Neural progenitor cell (in vitro differentiated cells): ENCODE measurements around the gene ADCY2.

Experiments
- EZH2phosphoT487 ChIP-seq: fragments of 200-600 bp; sonication (generic); IDR thresholded peaks from 2 replicates; pipeline ENCODE4 v1.6.1; 2017; ENCODE audit warnings: antibody characterized with exemption
- TF ChIP-seq, protein P1 (sequence below): fragments of 200-600 bp; sonication (generic); IDR thresholded peaks from 2 replicates; pipeline ENCODE4 v1.5.1; 2017; ENCODE audit warnings: antibody characterized with exemption, mild to moderate bottlenecking

DNA sequence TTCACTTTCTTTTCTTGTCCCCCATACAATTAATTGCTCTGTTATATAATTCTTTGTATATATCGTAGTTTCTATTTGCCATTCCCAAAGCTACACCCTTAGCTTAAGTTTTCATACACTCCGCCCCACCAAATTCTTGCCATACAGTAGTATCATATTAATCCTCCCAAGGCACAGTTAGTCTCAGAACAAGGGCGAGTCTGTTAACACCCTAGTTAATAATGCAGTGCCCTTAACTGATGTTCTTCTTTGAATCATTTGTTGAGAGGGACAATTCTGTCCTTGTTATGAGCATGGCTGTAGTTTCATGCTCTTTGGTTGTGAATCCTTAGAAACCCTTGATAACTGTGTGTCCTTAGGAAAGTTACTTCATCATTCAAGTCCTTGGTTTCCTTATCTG is 248.8 kb downstream of the ADCY2 start:
- TF ChIP-seq, protein P1, sequence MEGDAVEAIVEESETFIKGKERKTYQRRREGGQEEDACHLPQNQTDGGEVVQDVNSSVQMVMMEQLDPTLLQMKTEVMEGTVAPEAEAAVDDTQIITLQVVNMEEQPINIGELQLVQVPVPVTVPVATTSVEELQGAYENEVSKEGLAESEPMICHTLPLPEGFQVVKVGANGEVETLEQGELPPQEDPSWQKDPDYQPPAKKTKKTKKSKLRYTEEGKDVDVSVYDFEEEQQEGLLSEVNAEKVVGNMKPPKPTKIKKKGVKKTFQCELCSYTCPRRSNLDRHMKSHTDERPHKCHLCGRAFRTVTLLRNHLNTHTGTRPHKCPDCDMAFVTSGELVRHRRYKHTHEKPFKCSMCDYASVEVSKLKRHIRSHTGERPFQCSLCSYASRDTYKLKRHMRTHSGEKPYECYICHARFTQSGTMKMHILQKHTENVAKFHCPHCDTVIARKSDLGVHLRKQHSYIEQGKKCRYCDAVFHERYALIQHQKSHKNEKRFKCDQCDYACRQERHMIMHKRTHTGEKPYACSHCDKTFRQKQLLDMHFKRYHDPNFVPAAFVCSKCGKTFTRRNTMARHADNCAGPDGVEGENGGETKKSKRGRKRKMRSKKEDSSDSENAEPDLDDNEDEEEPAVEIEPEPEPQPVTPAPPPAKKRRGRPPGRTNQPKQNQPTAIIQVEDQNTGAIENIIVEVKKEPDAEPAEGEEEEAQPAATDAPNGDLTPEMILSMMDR: no peak
- no peak for TF ChIP-seq EZH2phosphoT487
